Activated naive CD4-positive, alpha-beta T cell treated with anti-CD3 and anti-CD28 coated beads, Interleukin-2, amount 50 U/mL, for 24 hours (primary cell): ENCODE measurements around the gene PIGV.
A peak's percentile ranks its signal among the peaks of the same experiment; 100 is the strongest.
"Not testable (repeated sequence)": the region's sequence is repeated elsewhere in the genome, so short reads cannot be mapped to it uniquely, and the experiment has no call there.

ENCODE experiments used
- H3K27ac Mint-ChIP-seq: one replicate; pipeline ENCODE4 v1.8.0; 2021; ENCODE audit warnings: mild to moderate bottlenecking, mixed read lengths
- H3K27me3 Mint-ChIP-seq: one replicate; pipeline ENCODE4 v1.8.0; 2021; ENCODE audit warnings: mixed read lengths
- H3K36me3 Mint-ChIP-seq: one replicate; pipeline ENCODE4 v1.8.0; 2021; ENCODE audit warnings: mixed read lengths
- H3K4me1 Mint-ChIP-seq: one replicate; pipeline ENCODE4 v1.8.0; 2021; ENCODE audit warnings: mixed read lengths
- H3K4me3 Mint-ChIP-seq: one replicate; pipeline ENCODE4 v1.8.0; 2021; ENCODE audit warnings: mild to moderate bottlenecking, mixed read lengths
- H3K9me3 Mint-ChIP-seq: one replicate; pipeline ENCODE4 v1.8.0; 2021; ENCODE audit warnings: mixed read lengths

PIGV gene

DNA sequence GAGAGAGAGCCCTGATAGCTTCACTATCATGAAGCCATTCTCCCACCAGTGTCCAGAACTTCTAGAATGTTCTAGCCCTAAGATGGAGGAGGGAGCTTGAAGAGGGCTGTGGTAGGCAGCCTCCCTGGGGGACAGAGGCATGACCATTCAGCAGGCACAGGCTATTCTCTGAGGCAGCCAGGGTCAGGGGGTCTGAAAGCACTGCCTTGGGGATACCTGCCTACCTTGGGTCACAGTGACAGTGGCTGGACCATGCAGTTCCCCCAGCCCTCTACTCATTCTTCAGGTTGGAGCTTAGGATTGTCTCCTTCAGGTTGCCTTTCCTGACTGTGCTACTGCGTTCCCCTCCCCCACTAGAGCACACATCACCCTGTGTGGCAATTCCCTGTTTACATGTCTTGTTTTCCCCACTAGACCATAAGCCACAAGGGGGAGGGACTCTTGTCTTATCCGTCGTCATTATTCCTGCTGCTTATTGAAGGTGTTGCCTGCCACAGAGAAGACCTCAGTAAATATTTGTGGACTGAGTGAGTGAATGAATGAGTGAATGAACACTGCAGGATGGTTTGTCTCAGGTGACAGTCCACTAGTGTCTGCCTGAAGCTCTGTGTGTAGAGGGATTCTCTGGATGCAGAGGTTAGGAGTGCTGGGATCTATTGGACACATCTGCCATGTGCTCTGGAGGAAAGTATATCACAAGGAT lies 43.9 kb downstream of the PIGV start:
- Mint-ChIP-seq H3K36me3 (peaks cover 18% of the 10 kb centered on the region), H3K27ac (peak overlapping the region; percentile 91), H3K4me1 (peaks cover 76% of the 10 kb centered on the region), H3K9me3 (no peaks in the 10 kb centered on the region), H3K4me3 (peak overlapping the region; percentile 23), H3K27me3 (no peaks in the 10 kb centered on the region)

- Mint-ChIP-seq H3K27ac (peak overlapping the region; percentile 91), H3K27me3 (no peaks in the 10 kb centered on the region), H3K36me3 (peaks cover 17% of the 10 kb centered on the region), H3K4me1 (peaks cover 74% of the 10 kb centered on the region), H3K9me3 (no peaks in the 10 kb centered on the region), H3K4me3 (peak overlapping the region; percentile 78)
These were observed 44.7 kb downstream of the PIGV start for GRCh38 chr1:26832249-26832960.

DNA sequence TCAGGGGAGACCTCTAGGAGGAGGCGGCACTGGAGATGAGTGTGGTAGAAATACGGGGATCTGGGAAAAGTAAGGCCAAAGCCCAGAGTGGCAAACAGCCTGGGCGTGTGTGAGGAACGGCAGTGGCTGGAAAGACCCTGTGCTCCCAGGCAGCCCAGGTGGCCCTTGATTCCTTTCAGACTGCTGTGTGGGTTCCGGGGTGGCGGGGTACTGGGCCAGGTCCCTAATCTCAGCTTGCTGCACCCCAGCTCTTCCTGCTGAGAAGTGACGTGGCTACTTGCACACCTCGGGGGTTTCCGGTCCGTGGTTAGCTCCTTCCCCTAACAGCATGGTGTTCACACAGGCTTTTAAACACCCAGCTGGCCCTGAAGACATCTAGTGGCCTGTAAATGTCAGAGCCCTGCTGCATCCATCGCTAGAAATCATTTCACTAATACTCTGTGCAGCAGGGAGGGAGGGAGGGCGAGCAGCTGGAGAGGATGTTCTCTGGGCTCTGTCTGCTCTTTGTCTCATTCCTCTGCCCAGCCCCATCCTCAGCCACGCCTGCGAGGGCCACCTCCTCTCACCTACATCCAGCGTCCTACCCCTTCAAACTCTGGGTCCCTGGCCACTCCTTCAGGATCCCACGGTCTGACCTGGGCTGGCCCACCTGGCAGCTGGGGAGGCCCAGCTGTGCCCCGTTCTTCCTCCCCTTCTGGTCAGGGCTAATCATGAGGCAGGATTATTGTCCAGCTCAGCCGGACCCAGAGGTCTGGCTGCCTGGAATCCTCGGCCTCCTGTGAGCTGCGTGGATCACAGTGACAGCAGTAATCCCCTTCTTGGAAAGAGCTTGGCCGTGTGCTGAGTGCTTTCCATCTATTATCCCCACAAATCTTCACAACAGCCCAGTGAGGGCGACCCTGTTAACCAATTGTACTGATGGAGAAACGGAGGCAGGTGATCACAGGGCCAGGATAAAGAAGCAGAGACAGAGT lies 46.0 kb downstream of the PIGV start:
- Mint-ChIP-seq H3K27me3 (no peaks in the 10 kb centered on the region), H3K36me3 (peaks cover 20% of the 10 kb centered on the region), H3K27ac (peak overlapping the region; percentile 91), H3K9me3 (no peaks in the 10 kb centered on the region), H3K4me1 (peaks cover 61% of the 10 kb centered on the region), H3K4me3 (peak overlapping the region; percentile 78)

- H3K9me3 Mint-ChIP-seq, H3K27me3 Mint-ChIP-seq, H3K27ac Mint-ChIP-seq, H3K4me3 Mint-ChIP-seq: not testable (repeated sequence)
- Mint-ChIP-seq H3K4me1 (peaks cover 24% of the 10 kb centered on the region), H3K36me3 (peaks cover 19% of the 10 kb centered on the region)
These were observed 49.9 kb downstream of the PIGV start for GRCh38 chr1:26837665-26838064.

DNA sequence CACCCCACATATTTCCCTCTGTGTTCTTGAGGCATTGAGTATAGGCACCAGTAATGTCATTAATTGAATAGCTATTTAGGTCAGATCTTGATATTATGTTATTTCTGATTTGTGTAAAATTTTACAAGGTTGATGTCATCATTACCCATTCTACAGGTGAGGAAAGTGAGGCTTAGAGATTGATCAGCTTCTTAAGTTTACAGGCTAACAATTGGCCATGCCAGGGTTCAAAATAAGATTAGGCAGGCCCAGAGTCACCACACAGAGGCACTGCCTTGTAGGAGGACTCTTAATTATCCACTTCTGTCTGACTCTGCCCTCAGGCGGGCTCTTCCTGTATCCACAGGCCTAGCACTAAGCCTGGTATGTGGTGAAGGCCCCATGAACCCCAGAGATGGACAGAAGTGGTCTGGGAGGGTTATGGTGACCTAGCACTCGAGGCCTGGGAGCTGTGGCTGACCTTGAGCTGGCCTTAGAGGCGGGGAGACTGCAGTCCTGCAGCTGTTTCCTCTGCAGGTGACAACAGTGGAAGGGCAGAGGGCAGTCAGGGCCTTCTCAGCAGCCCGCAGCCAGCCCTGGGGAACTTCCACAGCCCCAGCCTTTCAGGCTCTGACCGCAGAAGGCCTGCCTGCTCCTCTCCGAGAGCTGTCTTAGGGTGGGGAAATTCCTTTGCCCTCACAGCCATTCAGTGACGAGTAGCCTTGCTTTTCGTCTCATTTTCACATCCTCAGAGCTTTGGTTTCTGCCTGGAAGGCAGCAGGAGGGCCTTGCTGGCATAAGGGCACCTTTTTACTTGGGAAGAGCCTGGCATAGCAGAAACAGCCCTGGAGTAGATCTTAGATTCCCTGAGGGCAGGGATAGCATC lies 51.0 kb downstream of the PIGV start:
- Mint-ChIP-seq H3K36me3 (peaks cover 16% of the 10 kb centered on the region), H3K9me3 (no peaks in the 10 kb centered on the region), H3K4me3 (no peak overlapping the region), H3K27ac (peak overlapping the region; percentile 51), H3K4me1 (peaks cover 13% of the 10 kb centered on the region), H3K27me3 (no peaks in the 10 kb centered on the region)

GRCh38 chr1:26839339-26839722 lies 51.6 kb downstream of the PIGV start:
- Mint-ChIP-seq H3K27me3 (no peaks in the 10 kb centered on the region), H3K36me3 (peaks cover 12% of the 10 kb centered on the region), H3K9me3 (no peaks in the 10 kb centered on the region), H3K4me3 (no peak overlapping the region), H3K27ac (no peak overlapping the region), H3K4me1 (peaks cover 7% of the 10 kb centered on the region)

DNA sequence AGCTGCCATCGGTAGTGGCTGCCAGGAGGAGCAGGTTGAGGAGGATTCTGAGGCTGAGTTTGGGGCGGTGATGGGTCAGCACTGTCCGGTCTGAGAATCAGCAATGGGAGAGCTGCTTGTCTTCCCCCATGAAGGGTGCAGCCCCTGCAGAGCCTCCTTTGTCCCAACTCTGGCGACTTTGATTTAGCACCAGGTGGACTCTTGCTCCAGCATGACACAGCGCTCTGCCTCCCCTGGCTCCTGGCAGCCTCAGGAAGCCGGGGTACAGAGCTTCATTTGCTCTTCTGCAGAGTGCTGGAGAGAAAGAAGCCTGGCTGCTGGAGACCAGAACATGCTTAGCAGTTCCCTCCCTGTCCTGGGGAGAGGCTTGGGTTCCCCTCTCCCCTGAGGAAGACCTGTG lies 52.0 kb downstream of the PIGV start:
- Mint-ChIP-seq H3K36me3 (peaks cover 10% of the 10 kb centered on the region), H3K27ac (no peak overlapping the region)

DNA sequence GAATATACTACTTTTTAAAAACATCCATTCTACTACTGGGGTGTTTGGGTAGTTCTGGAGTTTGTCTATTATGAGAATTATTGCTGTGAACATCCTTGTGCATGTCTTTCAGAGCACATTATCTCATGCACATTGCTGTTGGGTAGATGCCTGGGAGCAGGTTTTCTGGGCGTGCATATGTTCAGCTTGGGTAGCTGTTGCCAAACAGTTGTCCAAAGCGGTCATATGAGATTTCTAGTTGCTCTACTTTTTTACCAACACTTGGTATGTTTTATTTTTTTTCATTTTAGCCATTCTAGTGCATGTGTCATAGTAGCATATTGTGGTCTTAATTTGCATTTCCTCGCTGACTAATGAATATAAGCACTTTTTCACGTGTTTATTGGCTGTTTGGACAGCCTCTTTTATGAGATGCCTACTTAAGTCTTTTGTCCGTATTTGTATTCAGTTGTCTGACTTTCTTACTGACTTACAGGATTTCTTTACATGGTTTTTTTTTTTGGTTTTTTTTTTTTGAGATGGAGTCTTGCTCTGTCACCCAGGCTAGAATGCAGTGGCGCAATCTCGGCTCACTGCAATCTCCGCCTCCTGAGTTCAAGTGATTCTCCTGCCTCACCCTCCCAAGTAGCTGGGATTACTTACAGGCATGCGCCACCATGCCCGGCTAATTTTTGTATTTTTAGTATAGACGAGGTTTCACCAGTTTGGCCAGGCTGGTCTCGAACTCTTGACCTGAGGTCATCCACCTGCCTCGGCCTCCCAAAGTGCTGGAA lies 56.9 kb downstream of the PIGV start:
- no peaks in the 10 kb centered on the region for H3K27me3 Mint-ChIP-seq
- H3K27ac Mint-ChIP-seq: no peak overlapping the region
- H3K9me3 Mint-ChIP-seq: no peaks in the 10 kb centered on the region
- H3K36me3 Mint-ChIP-seq: peaks cover 4% of the 10 kb centered on the region
- no peaks in the 10 kb centered on the region for H3K4me1 Mint-ChIP-seq
- no peak overlapping the region for H3K4me3 Mint-ChIP-seq

More for the DNA sequence above, 52.0 kb downstream of the PIGV start:
- H3K4me3 Mint-ChIP-seq: no peak overlapping the region
- no peaks in the 10 kb centered on the region for H3K27me3 Mint-ChIP-seq
- peaks cover 3% of the 10 kb centered on the region for H3K4me1 Mint-ChIP-seq
- no peaks in the 10 kb centered on the region for H3K9me3 Mint-ChIP-seq

- H3K27ac Mint-ChIP-seq, H3K27me3 Mint-ChIP-seq, H3K4me1 Mint-ChIP-seq, H3K9me3 Mint-ChIP-seq, H3K4me3 Mint-ChIP-seq: not testable (repeated sequence)
- H3K36me3 Mint-ChIP-seq: peaks cover 14% of the 10 kb centered on the region
These were observed 60.1 kb downstream of the PIGV start for GRCh38 chr1:26847826-26848225.
